HG03378 (cell line): Measurements from ENCODE around the gene CHI3L2.
A peak's percentile ranks its signal among the peaks of the same experiment; 100 is the strongest.

ENCODE experiments used
- ATAC-seq: cut with Tn5 transposase; IDR thresholded peaks from one replicate; pipeline ENCODE4 v1.9.1; 2021; ENCODE audit warnings: mild to moderate bottlenecking, moderate library complexity; ENCODE audit not compliant: unreplicated experiment

CHI3L2 gene

GRCh38 chr1:111218701-111219556 lies 8.6 kb upstream of the CHI3L2 start:
- ATAC-seq: no peak

- ATAC-seq: peak; percentile 25
Measured at GRCh38 chr1:111219557-111220286, 7.8 kb upstream of the CHI3L2 start.

GRCh38 chr1:111220302-111220890 lies 7.1 kb upstream of the CHI3L2 start:
- ATAC-seq: no peak

GRCh38 chr1:111221276-111221632 lies 6.3 kb upstream of the CHI3L2 start:
- ATAC-seq: no peak

- peak; percentile 63 for ATAC-seq
Measured at GRCh38 chr1:111221633-111222291, 5.8 kb upstream of the CHI3L2 start.

- peak; percentile 21 for ATAC-seq
Measured at GRCh38 chr1:111222308-111223125, 5.0 kb upstream of the CHI3L2 start.

- no peak for ATAC-seq
Measured at GRCh38 chr1:111223126-111223685, 4.3 kb upstream of the CHI3L2 start.

GRCh38 chr1:111225091-111225490 lies 2.4 kb upstream of the CHI3L2 start:
- ATAC-seq: no peak

- ATAC-seq: no peak
Measured at GRCh38 chr1:111225717-111226400, 1.7 kb upstream of the CHI3L2 start.

- ATAC-seq: no peak
Measured at GRCh38 chr1:111227851-111228747, 586 bp downstream of the CHI3L2 start.

GRCh38 chr1:111228748-111229126 lies 1.2 kb downstream of the CHI3L2 start:
- no peak for ATAC-seq

- no peak for ATAC-seq
Measured at GRCh38 chr1:111232134-111232533, 4.6 kb downstream of the CHI3L2 start.

GRCh38 chr1:111234258-111234657 lies 6.7 kb downstream of the CHI3L2 start:
- no peak for ATAC-seq

- no peak for ATAC-seq
Measured at GRCh38 chr1:111234866-111235265, 7.4 kb downstream of the CHI3L2 start.

GRCh38 chr1:111236379-111236778 lies 8.9 kb downstream of the CHI3L2 start:
- no peak for ATAC-seq

GRCh38 chr1:111236806-111237205 lies 9.3 kb downstream of the CHI3L2 start:
- no peak for ATAC-seq

- no peak for ATAC-seq
Measured at GRCh38 chr1:111238056-111238795, 10.7 kb downstream of the CHI3L2 start.

- no peak for ATAC-seq
Measured at GRCh38 chr1:111241797-111242196, 14.3 kb downstream of the CHI3L2 start.
